ENCODE results near the gene SSR3. TPM values are rescaled to one million over a fixed set of nuclear protein-coding genes. Genes with fewer than 3 reads are reported as not detected.
"Not testable (repeated sequence)": the region's sequence is repeated elsewhere in the genome, so short reads cannot be mapped to it uniquely, and the experiment has no call there.

The SSR3 gene
- total RNA-seq, 1 donor: 420 TPM

DNA sequence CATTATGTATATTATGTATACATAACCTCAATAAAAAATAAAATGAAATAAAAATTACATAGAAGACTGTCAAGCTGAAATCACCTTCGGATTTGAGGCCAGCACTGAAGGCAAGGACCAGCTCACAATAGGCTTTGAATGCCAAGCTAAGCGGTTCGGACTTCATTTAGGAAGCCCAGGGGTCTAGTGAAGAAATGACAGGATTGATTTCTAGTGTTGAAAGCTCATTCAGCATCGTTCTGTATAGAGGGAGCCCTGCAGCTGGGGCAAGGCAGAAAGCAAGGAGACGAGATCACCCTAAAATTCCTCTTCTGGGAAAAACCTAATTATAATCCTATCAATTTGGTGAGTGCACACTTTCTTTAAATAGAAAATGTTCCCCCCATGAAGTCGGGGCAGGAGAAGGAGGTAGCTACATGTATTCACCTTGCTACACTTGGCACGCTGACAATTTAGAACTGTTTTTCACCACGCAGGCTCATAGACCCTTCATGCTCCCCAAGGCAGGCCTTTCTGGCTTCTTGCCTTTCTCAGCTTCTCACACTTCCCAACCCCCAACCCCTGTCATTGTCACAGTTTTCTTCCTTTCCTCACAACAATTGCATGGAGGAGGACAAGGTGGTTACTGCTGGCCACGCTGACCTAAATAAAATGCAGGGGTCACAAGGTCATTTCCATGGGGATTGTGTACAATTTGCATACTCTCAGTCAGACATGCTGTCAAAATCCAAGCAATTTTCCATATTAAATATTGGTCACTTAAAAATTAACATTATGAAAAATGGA lies 44.4 kb upstream of the SSR3 start:
- TF ChIP-seq, protein P1, sequence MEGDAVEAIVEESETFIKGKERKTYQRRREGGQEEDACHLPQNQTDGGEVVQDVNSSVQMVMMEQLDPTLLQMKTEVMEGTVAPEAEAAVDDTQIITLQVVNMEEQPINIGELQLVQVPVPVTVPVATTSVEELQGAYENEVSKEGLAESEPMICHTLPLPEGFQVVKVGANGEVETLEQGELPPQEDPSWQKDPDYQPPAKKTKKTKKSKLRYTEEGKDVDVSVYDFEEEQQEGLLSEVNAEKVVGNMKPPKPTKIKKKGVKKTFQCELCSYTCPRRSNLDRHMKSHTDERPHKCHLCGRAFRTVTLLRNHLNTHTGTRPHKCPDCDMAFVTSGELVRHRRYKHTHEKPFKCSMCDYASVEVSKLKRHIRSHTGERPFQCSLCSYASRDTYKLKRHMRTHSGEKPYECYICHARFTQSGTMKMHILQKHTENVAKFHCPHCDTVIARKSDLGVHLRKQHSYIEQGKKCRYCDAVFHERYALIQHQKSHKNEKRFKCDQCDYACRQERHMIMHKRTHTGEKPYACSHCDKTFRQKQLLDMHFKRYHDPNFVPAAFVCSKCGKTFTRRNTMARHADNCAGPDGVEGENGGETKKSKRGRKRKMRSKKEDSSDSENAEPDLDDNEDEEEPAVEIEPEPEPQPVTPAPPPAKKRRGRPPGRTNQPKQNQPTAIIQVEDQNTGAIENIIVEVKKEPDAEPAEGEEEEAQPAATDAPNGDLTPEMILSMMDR (IDR thresholded peaks at IDR 0.05; ENCODE audit: insufficient read depth, low read length): no peak
- no peak for DNase-seq (ENCODE audit: low read depth)
- no peak overlapping the region for H3K4me3 ChIP-seq (ENCODE audit: low read depth, low read length)

- no peak for DNase-seq (ENCODE audit: low read depth)
- TF ChIP-seq, protein P1 (IDR thresholded peaks at IDR 0.05; ENCODE audit: insufficient read depth, low read length): no peak
- no peak overlapping the region for H3K4me3 ChIP-seq (ENCODE audit: low read depth, low read length)
These were observed 43.5 kb upstream of the SSR3 start for GRCh38 chr3:156598413-156598812.

- TF ChIP-seq, protein P1 (IDR thresholded peaks at IDR 0.05; ENCODE audit: insufficient read depth, low read length): no peak
- DNase-seq (ENCODE audit: low read depth): peak; percentile 16
- H3K4me3 ChIP-seq (ENCODE audit: low read depth, low read length): no peak overlapping the region
These were observed 39.3 kb upstream of the SSR3 start for GRCh38 chr3:156594219-156594683.

DNA sequence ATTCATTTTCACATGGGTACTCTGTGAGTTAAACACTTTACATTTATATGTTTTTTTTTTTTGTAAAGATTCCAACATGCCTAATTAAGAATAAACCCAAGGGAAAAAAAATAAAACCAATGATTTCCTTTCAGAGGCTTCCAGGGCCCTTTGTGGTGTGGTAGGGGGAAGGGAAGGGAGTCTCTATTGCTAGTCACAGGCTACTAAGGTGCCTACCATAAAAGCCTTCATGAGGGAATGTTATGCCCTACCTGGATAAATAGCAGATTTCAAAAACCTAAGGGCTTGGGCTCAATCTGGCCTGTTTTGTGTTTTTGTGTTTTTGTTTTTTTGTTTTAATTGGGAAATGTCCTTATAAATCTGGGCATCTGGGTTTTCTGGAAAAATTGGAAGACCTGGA lies 38.9 kb upstream of the SSR3 start:
- H3K4me3 ChIP-seq (ENCODE audit: low read depth, low read length): no peak overlapping the region
- TF ChIP-seq, protein P1 (IDR thresholded peaks at IDR 0.05; ENCODE audit: insufficient read depth, low read length): no peak

DNA sequence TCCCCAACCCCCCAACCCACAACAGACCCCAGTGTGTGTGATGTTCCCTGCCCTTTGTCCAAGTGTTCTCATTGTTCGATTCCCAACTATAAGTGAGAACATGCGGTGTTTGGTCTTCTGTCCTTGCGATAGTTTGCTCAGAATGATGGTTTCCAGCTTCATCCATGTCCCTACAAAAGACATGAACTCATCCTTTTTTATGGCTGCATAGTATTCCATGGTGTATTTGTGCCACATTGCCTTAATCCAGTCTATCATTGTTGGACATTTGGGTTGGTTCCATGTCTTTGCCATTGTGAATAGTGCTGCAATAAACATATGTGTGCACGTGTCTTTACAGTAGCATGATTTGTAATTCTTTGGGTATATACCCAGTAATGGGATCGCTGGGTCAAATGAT lies 34.9 kb upstream of the SSR3 start:
- DNase-seq (ENCODE audit: low read depth); H3K4me3 ChIP-seq (ENCODE audit: low read depth, low read length): not testable (repeated sequence)

More for the DNA sequence above, 38.9 kb upstream of the SSR3 start:
- no peak for DNase-seq (ENCODE audit: low read depth)

- H3K4me3 ChIP-seq (ENCODE audit: low read depth, low read length): no peak overlapping the region
- TF ChIP-seq, protein P1 (IDR thresholded peaks at IDR 0.05; ENCODE audit: insufficient read depth, low read length): no peak
- DNase-seq (ENCODE audit: low read depth): no peak
These were observed 32.8 kb upstream of the SSR3 start for GRCh38 chr3:156587760-156588069.

DNA sequence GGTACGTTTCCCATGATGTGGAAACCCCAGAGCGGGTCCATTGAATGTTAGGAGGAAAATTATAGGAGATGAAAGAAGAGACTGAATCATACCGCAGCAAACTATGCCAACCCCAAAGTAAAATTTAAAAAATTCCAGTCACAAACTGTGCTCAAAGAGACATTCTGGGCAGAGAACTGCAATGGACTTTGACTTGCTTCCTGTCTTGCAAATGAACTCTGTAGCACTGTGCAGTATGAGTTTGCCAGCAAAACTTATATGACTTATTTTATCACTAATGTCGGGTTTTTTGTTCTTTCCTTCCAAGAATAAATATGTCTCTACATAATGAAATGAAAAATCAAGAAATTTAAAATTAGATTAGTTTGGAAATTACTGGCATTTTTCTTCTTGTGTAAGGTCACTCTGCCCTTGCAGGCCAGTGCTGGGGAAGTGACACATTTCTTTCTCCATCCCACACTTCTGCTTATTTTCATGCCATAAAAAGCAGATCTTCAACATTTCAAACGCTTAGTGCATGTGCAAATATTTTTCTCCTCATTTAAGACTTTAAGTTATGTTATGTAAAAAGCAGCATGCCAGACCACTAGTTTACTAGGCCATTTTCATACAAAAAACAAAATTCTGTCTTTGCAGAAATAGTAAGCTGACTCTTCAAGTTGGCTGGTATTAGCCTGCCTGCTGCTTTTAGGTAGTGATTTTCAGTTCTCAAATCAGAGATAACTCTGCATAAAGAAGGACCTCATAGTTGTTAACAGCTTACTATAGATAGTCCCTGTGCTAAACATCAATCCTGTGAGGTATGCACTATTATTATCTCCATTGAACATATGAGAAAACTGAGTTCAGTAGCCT lies 32.2 kb upstream of the SSR3 start:
- H3K4me3 ChIP-seq (ENCODE audit: low read depth, low read length): no peak overlapping the region
- DNase-seq (ENCODE audit: low read depth): peak; percentile 14
- TF ChIP-seq, protein P1 (IDR thresholded peaks at IDR 0.05; ENCODE audit: insufficient read depth, low read length): no peak

All from fibroblast of the aortic adventitia (primary cell).